SK-N-SH (cell line): ENCODE measurements around the gene CUL7. TPM values are rescaled to one million over a fixed set of nuclear protein-coding genes. Genes with fewer than 3 reads are reported as not detected.

Source experiments
- CTCF ChIA-PET: fragments of 300-600, 350-600 bp; formaldehyde crosslinking; extraction: SDS; loops from one replicate; lab custom pipeline; 2021; lab: Yijun Ruan, JAX
- POLR2A ChIA-PET: fragments of 350-600 bp; sonication (Branson Sonifier 250); formaldehyde crosslinking; extraction: SDS; loops from one replicate; lab custom pipeline; 2020; ENCODE audit warnings: antibody characterized with exemption, inconsistent platforms; lab: Yijun Ruan, JAX
- DNase-seq: peaks from one replicate; pipeline ENCODE4 v3.0.0; 2012
- H2AFZ ChIP-seq: fragments of 200-600 bp; sonication (generic); 2 replicates; pipeline ENCODE4 v1.8.1; 2016; ENCODE audit warnings: antibody characterized with exemption, mild to moderate bottlenecking, low read depth
- H3F3A ChIP-seq: fragments of 200-600 bp; sonication (generic); replicated peaks from 2 replicates; pipeline ENCODE3; 2016; ENCODE audit warnings: antibody characterized with exemption, mild to moderate bottlenecking; ENCODE audit not compliant: insufficient read depth
- H3K27ac ChIP-seq, 2 experiments: fragments of 200-500 bp in 1 of 2; fragments of 200-600 bp in 1 of 2; sonication (Bioruptor generic) in 1 of 2; sonication (generic), shearing (Covaris generic) in 1 of 2; 2 replicates each; pipeline versions ENCODE4 v1.5.1 to v1.6.1; 2014 to 2016; ENCODE audit warnings: low read depth in 2 of 2, inconsistent platforms in 1 of 2, low read length in 1 of 2, mild to moderate bottlenecking in 1 of 2, mixed read lengths in 1 of 2
- H3K27me3 ChIP-seq: fragments of 200-600 bp; sonication (generic), shearing (Covaris generic); 2 replicates; pipeline ENCODE4 v1.6.1; 2016; ENCODE audit warnings: mixed run types; ENCODE audit not compliant: insufficient read depth
- H3K36me3 ChIP-seq, 2 experiments: fragments of 200-500 bp in 1 of 2; fragments of 200-600 bp in 1 of 2; sonication (Bioruptor generic) in 1 of 2; sonication (generic) in 1 of 2; replicated peaks in 1 of 2; 2 replicates each; pipeline versions ENCODE3 to v1.5.1; 2014 to 2016; ENCODE audit warnings: low read length in 1 of 2, mild to moderate bottlenecking in 1 of 2; ENCODE audit not compliant: insufficient read depth in 2 of 2, control insufficient read depth in 1 of 2
- H3K4me1 ChIP-seq, 2 experiments: fragments of 200-500 bp in 1 of 2; fragments of 200-600 bp in 1 of 2; sonication (Bioruptor generic) in 1 of 2; sonication (generic), shearing (Covaris generic) in 1 of 2; 2 replicates each; pipeline versions ENCODE4 v1.5.1 to v1.6.1; 2014 to 2016; ENCODE audit warnings: low read depth in 1 of 2, low read length in 1 of 2, mixed run types in 1 of 2; ENCODE audit not compliant: insufficient read depth in 2 of 2, control insufficient read depth in 1 of 2
- H3K4me2 ChIP-seq: fragments of 200-600 bp; sonication (generic), shearing (Covaris generic); 2 replicates; pipeline ENCODE4 v1.6.1; 2017; ENCODE audit warnings: mixed run types
- H3K4me3 ChIP-seq, 2 experiments: fragments of 200-500 bp in 1 of 2; fragments of 200-600 bp in 1 of 2; sonication (Bioruptor generic) in 1 of 2; sonication (generic), shearing (Covaris generic) in 1 of 2; 2 replicates each; pipeline versions ENCODE4 v1.5.1 to v1.8.1; 2014 to 2016; ENCODE audit warnings: low read depth in 2 of 2, inconsistent platforms in 1 of 2, low read length in 1 of 2, mild to moderate bottlenecking in 1 of 2, mixed read lengths in 1 of 2, moderate library complexity in 1 of 2
- H3K79me2 ChIP-seq: fragments of 200-600 bp; sonication (generic); 2 replicates; pipeline ENCODE4 v1.8.1; 2017; ENCODE audit warnings: mild to moderate bottlenecking; ENCODE audit not compliant: insufficient read depth
- H3K9ac ChIP-seq: fragments of 200-600 bp; sonication (generic); 2 replicates; pipeline ENCODE4 v1.6.1; 2017; ENCODE audit warnings: mixed run types
- H3K9me2 ChIP-seq: fragments of 200-600 bp; sonication (generic); 2 replicates; pipeline ENCODE4 v1.6.1; 2017; ENCODE audit warnings: mixed run types
- H3K9me3 ChIP-seq: fragments of 200-600 bp; sonication (generic); 2 replicates; pipeline ENCODE4 v1.6.1; 2017; ENCODE audit warnings: mixed run types, mild to moderate bottlenecking, moderate library complexity
- H4K20me1 ChIP-seq: fragments of 200-600 bp; sonication (generic); 2 replicates; pipeline ENCODE4 v1.6.1; 2017; ENCODE audit warnings: mild to moderate bottlenecking, mixed run types; ENCODE audit not compliant: insufficient read depth
- MXI1 ChIP-seq: IDR thresholded peaks from 2 replicates; pipeline ENCODE4 v1.6.1; 2012; ENCODE audit warnings: mild to moderate bottlenecking, low read depth, low read length, improper control_type of control experiment
- TAF1 ChIP-seq: IDR thresholded peaks from 2 replicates; pipeline ENCODE4 v1.6.1; 2012; ENCODE audit warnings: low read depth, mild to moderate bottlenecking, low read length, moderate library complexity, borderline replicate concordance
- TEAD4 ChIP-seq: IDR thresholded peaks from 2 replicates; pipeline ENCODE4 v1.4.0; 2012; ENCODE audit warnings: mild to moderate bottlenecking, borderline replicate concordance; ENCODE audit not compliant: insufficient read depth
- YY1 ChIP-seq: IDR thresholded peaks from 2 replicates; pipeline ENCODE4 v1.4.0; 2012; ENCODE audit warnings: low read depth, mild to moderate bottlenecking
- WGBS: methylation state at CpG from one replicate; pipeline ENCODE4 v1.1.6; 2017; ENCODE audit warnings: low lambda C conversion rate; 5-methylcytosine and 5-hydroxymethylcytosine counted together
- polyA plus RNA-seq, 3 experiments: library from polyadenylated mRNA; depleted of rRNA; stranded (reverse); fragments of >200 nt; gene quantifications; 2 replicates each; pipeline ENCODE4 v1.2.3, GENCODE V29; 2012
- TF ChIP-seq, protein P1 (sequence below): IDR thresholded peaks from 2 replicates; pipeline ENCODE4 v1.6.1; 2012; ENCODE audit warnings: mild to moderate bottlenecking, low read depth, low read length, moderate library complexity
- TF ChIP-seq, protein P2 (sequence below): fragments of 200-600 bp; sonication (generic); IDR thresholded peaks from 2 replicates; pipeline ENCODE4 v1.6.1; 2017; ENCODE audit warnings: antibody characterized with exemption, mild to moderate bottlenecking, moderate library complexity

The CUL7 gene
- polyA plus RNA-seq, 1 of the 3 experiments (the other 2 are of a cell fraction) = 46.9 TPM

DNA sequence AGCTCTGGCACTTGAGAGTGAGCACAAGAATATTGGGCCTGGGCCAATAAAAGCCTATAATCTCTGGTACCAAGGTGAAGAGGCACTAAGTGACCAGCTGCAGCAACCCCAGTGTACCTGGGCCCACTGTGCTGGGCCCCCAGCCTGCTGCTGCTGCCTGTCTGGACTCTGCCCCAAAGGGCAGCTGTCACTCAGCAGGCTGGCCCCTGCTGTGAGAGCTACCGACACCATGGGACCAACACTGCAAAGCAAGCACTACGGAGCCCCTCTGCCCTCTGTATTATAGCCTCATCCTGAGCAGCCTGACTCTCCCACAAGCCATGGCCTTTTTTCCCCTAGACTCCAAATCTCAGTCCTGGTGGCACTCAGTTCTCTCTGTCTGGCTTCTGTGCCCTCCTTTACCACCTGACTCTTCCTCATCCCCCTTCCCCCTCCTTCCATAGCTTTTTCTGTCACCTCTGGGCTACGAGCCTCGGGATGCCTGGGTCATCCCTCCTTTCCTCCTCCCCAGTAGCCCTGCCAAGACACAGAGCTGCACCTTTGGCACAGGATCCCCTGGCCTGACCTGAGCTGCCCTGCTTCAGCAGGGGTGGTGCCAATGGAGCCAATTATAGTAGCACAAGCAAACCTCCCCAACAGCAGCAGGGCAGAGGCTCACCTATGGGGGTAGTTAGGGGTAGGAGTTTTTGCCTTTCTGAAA is 18.0 kb downstream of the CUL7 start:
- WGBS = 79% methylated on average over 4 of the region's 4 CpGs
- no peaks in the 10 kb centered on the region for H4K20me1 ChIP-seq
- H3K79me2 ChIP-seq = no peaks in the 10 kb centered on the region
- H3K9ac ChIP-seq = no peak overlapping the region
- H2AFZ ChIP-seq = no peak overlapping the region
- no peaks in the 10 kb centered on the region for H3K4me1 ChIP-seq
- ChIA-PET POLR2A (interaction anchor here (1.1 to 2.0 kb wide), 3 partner anchors 15 to 106 kb away, joined by 3 to 4 read pairs (median 3); partner anchors contain the start of genes CNPY3 and RRP36), CTCF (interaction anchor here (0.8 to 1.0 kb wide), 3 partner anchors 18 to 107 kb away, joined by 3 read pairs; partner anchors contain the start of genes CUL7 and GNMT)
- no peak for DNase-seq
- peaks cover 36 to 43% of the 10 kb centered on the region in 2 experiments for H3K36me3 ChIP-seq
- no peak overlapping the region for H3K4me3 ChIP-seq
- H3K9me3 ChIP-seq = no peaks in the 10 kb centered on the region
- TF ChIP-seq MXI1 (no peak), YY1 (no peak)
- H3K9me2 ChIP-seq = no peaks in the 10 kb centered on the region
- no peak overlapping the region; a peak in 1 of 4 replicates for H3K27ac ChIP-seq
- H3K4me2 ChIP-seq = no peak overlapping the region
- no peaks in the 10 kb centered on the region for H3K27me3 ChIP-seq
- H3F3A ChIP-seq = peaks cover 26% of the 10 kb centered on the region

DNA sequence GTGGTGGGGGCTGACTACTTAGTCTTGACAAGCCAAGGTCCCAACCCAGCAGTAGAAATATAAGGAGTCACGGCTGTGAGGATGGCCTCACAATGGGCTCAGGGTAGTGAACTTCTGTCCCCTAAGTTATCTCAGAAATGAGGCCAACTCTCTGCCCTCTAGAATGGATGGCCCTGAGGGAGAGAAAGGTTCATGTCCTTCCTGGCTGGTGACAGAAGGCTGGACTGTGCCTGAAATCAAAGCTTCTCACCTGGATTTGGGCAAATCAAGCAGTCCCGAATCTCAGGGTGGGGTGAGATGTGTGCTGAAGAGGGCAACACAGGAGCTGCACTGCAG is 19.5 kb downstream of the CUL7 start:
- Histone ChIP-seq H3K9me2 (no peaks in the 10 kb centered on the region), H3F3A (peaks cover 26% of the 10 kb centered on the region), H3K4me2 (no peak overlapping the region), H3K79me2 (no peaks in the 10 kb centered on the region), H3K27me3 (no peaks in the 10 kb centered on the region), H3K4me1 (no peaks in the 10 kb centered on the region), H2AFZ (no peak overlapping the region), H3K36me3 (peaks cover 42 to 43% of the 10 kb centered on the region in 2 experiments), H3K27ac (no peak overlapping the region), H4K20me1 (no peaks in the 10 kb centered on the region), H3K4me3 (no peak overlapping the region), H3K9ac (no peak overlapping the region), H3K9me3 (no peaks in the 10 kb centered on the region)
- POLR2A ChIA-PET = interaction anchor here (1.0 to 1.5 kb wide), 2 partner anchors 20 kb away, joined by 4 to 5 read pairs; partner anchors contain the start of gene CUL7
- DNase-seq = no peak
- TF ChIP-seq TAF1 = no peak
- TF ChIP-seq, protein P1, sequence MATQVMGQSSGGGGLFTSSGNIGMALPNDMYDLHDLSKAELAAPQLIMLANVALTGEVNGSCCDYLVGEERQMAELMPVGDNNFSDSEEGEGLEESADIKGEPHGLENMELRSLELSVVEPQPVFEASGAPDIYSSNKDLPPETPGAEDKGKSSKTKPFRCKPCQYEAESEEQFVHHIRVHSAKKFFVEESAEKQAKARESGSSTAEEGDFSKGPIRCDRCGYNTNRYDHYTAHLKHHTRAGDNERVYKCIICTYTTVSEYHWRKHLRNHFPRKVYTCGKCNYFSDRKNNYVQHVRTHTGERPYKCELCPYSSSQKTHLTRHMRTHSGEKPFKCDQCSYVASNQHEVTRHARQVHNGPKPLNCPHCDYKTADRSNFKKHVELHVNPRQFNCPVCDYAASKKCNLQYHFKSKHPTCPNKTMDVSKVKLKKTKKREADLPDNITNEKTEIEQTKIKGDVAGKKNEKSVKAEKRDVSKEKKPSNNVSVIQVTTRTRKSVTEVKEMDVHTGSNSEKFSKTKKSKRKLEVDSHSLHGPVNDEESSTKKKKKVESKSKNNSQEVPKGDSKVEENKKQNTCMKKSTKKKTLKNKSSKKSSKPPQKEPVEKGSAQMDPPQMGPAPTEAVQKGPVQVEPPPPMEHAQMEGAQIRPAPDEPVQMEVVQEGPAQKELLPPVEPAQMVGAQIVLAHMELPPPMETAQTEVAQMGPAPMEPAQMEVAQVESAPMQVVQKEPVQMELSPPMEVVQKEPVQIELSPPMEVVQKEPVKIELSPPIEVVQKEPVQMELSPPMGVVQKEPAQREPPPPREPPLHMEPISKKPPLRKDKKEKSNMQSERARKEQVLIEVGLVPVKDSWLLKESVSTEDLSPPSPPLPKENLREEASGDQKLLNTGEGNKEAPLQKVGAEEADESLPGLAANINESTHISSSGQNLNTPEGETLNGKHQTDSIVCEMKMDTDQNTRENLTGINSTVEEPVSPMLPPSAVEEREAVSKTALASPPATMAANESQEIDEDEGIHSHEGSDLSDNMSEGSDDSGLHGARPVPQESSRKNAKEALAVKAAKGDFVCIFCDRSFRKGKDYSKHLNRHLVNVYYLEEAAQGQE = no peak
- TF ChIP-seq TEAD4 = no peak
- TF ChIP-seq, protein P2, sequence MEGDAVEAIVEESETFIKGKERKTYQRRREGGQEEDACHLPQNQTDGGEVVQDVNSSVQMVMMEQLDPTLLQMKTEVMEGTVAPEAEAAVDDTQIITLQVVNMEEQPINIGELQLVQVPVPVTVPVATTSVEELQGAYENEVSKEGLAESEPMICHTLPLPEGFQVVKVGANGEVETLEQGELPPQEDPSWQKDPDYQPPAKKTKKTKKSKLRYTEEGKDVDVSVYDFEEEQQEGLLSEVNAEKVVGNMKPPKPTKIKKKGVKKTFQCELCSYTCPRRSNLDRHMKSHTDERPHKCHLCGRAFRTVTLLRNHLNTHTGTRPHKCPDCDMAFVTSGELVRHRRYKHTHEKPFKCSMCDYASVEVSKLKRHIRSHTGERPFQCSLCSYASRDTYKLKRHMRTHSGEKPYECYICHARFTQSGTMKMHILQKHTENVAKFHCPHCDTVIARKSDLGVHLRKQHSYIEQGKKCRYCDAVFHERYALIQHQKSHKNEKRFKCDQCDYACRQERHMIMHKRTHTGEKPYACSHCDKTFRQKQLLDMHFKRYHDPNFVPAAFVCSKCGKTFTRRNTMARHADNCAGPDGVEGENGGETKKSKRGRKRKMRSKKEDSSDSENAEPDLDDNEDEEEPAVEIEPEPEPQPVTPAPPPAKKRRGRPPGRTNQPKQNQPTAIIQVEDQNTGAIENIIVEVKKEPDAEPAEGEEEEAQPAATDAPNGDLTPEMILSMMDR = no peak
- CTCF ChIA-PET = interaction anchor here (1.0 kb wide), 1 partner anchor 11 kb away, joined by 3 read pairs; no protein-coding TSS in a partner anchor
- 100% methylated on average over 2 of the region's 2 CpGs for WGBS
